OCI-LY1 (cell line): ENCODE measurements around the gene RNF144B.
A peak's percentile ranks its signal among the peaks of the same experiment; 100 is the strongest.

Experiments used
- H2AFZ ChIP-seq: fragments of 200-600 bp; sonication (generic), shearing (Covaris generic); 2 replicates; pipeline ENCODE4 v1.6.0; 2014; ENCODE audit warnings: antibody characterized with exemption, mild to moderate bottlenecking, low read length
- H3F3A ChIP-seq: fragments of 200-600 bp; sonication (generic), shearing (Covaris generic); 2 replicates; pipeline ENCODE4 v1.6.0; 2014; ENCODE audit warnings: mild to moderate bottlenecking, antibody characterized with exemption, low read length, moderate library complexity; ENCODE audit not compliant: insufficient read depth
- H3K27ac ChIP-seq: fragments of 200-600 bp; sonication (generic); 2 replicates; pipeline ENCODE4 v1.5.1; 2014; ENCODE audit warnings: low read length, mixed run types, mild to moderate bottlenecking, low read depth; ENCODE audit not compliant: poor library complexity, severe bottlenecking
- H3K27me3 ChIP-seq: fragments of 200-600 bp; sonication (generic); 2 replicates; pipeline ENCODE4 v1.6.0; 2014; ENCODE audit warnings: antibody characterized with exemption, mild to moderate bottlenecking, low read length, moderate library complexity; ENCODE audit not compliant: insufficient read depth
- H3K36me3 ChIP-seq: fragments of 200-600 bp; sonication (generic); 2 replicates; pipeline ENCODE4 v1.6.1; 2014; ENCODE audit warnings: mild to moderate bottlenecking, antibody characterized with exemption, low read length, moderate library complexity, mixed read lengths; ENCODE audit not compliant: insufficient read depth
- H3K4me1 ChIP-seq: fragments of 200-600 bp; sonication (generic); 2 replicates; pipeline ENCODE4 v1.5.1; 2014; ENCODE audit warnings: mild to moderate bottlenecking, low read length, moderate library complexity; ENCODE audit not compliant: insufficient read depth, severe bottlenecking
- H3K4me2 ChIP-seq: fragments of 200-600 bp; sonication (generic), shearing (Covaris generic); 2 replicates; pipeline ENCODE4 v1.6.1; 2014; ENCODE audit warnings: low read length
- H3K4me3 ChIP-seq: fragments of 200-600 bp; sonication (generic); 2 replicates; pipeline ENCODE4 v1.5.1; 2014; ENCODE audit warnings: low read length, low read depth, mild to moderate bottlenecking, mixed read lengths; ENCODE audit not compliant: poor library complexity, severe bottlenecking
- H3K79me2 ChIP-seq: fragments of 200-600 bp; shearing (Covaris generic); 2 replicates; pipeline ENCODE4 v1.6.1; 2016; ENCODE audit warnings: mixed run types, low read length, mixed read lengths; ENCODE audit not compliant: insufficient read depth
- H3K9ac ChIP-seq: fragments of 200-600 bp; sonication (generic), shearing (Covaris generic); 2 replicates; pipeline ENCODE4 v1.6.1; 2014; ENCODE audit warnings: mild to moderate bottlenecking, low read length, mixed read lengths
- H3K9me2 ChIP-seq: fragments of 200-600 bp; sonication (generic), shearing (Covaris generic); 2 replicates; pipeline ENCODE4 v1.6.1; 2014; ENCODE audit warnings: low read depth, mild to moderate bottlenecking, low read length, mixed read lengths
- H3K9me3 ChIP-seq: fragments of 200-600 bp; shearing (Covaris generic); 2 replicates; pipeline ENCODE4 v1.6.1; 2014; ENCODE audit warnings: low read length, mixed read lengths
- H4K20me1 ChIP-seq: fragments of 200-600 bp; sonication (generic), shearing (Covaris generic); 2 replicates; pipeline ENCODE4 v1.6.0; 2016; ENCODE audit warnings: mild to moderate bottlenecking, low read length; ENCODE audit not compliant: insufficient read depth
- CTCF ChIP-seq: fragments of 200-600 bp; sonication (generic), shearing (Covaris generic); IDR thresholded peaks from 2 replicates; pipeline ENCODE4 v1.5.1; 2017; ENCODE audit warnings: mild to moderate bottlenecking, antibody characterized with exemption, low read length, moderate library complexity, mixed read lengths
- EZH2 ChIP-seq: fragments of 200-600 bp; sonication (generic), shearing (Covaris generic); IDR thresholded peaks from 2 replicates; pipeline ENCODE4 v1.8.0; 2017; ENCODE audit warnings: borderline replicate concordance, mixed run types, mild to moderate bottlenecking, antibody characterized with exemption, low read length, moderate library complexity, mixed read lengths

Gene RNF144B

GRCh38 chr6:18387061-18387721 is at the start of gene RNF144B:
Gene RNF144B, plus strand, starts transcription at chr6:18387350. Its CDS starts 12,185 bp downstream, at chr6:18399535.
- Histone ChIP-seq H3K9ac (peak within 1 kb of the TSS; percentile 77), H2AFZ (peak within 1 kb of the TSS; percentile 10; the same call in 1 of the 2 replicates), H3K79me2 (peaks cover 43% of the 10 kb centered on the region), H3K9me3 (no peaks in the 10 kb centered on the region), H4K20me1 (no peaks in the 10 kb centered on the region), H3K36me3 (peaks cover 5% of the 10 kb centered on the region), H3K4me2 (peak within 1 kb of the TSS; percentile 83), H3K27ac (peak within 1 kb of the TSS; percentile 78), H3K27me3 (no peaks in the 10 kb centered on the region), H3K4me3 (peak within 1 kb of the TSS; percentile 72), H3F3A (no peaks in the 10 kb centered on the region), H3K4me1 (peaks cover 54% of the 10 kb centered on the region), H3K9me2 (no peaks in the 10 kb centered on the region)
- TF ChIP-seq EZH2 (no peak), CTCF (no peak)

GRCh38 chr6:18339599-18339998 is 47.6 kb upstream of the RNF144B start:
- H3K9me3 ChIP-seq, result no peaks in the 10 kb centered on the region
- H3K27ac ChIP-seq, result peak overlapping the region; percentile 4
- H2AFZ ChIP-seq, result no peak overlapping the region
- no peaks in the 10 kb centered on the region for H3K27me3 ChIP-seq
- no peaks in the 10 kb centered on the region for H3K79me2 ChIP-seq
- no peaks in the 10 kb centered on the region for H3K36me3 ChIP-seq
- peaks cover 55% of the 10 kb centered on the region for H3K4me1 ChIP-seq
- no peak for TF ChIP-seq EZH2
- TF ChIP-seq CTCF, result no peak
- H3F3A ChIP-seq, result no peaks in the 10 kb centered on the region
- H3K9ac ChIP-seq, result no peak overlapping the region
- no peak overlapping the region for H3K4me3 ChIP-seq
- H4K20me1 ChIP-seq, result no peaks in the 10 kb centered on the region
- H3K9me2 ChIP-seq, result no peaks in the 10 kb centered on the region
- no peak overlapping the region for H3K4me2 ChIP-seq

GRCh38 chr6:18340781-18341551 is 46.2 kb upstream of the RNF144B start:
- Histone ChIP-seq H2AFZ (peak overlapping the region; percentile 38; the same call in 1 of the 2 replicates), H4K20me1 (no peaks in the 10 kb centered on the region), H3K9me3 (no peaks in the 10 kb centered on the region), H3K27me3 (no peaks in the 10 kb centered on the region), H3K9ac (peak overlapping the region; percentile 14; the same call in 1 of the 2 replicates), H3F3A (no peaks in the 10 kb centered on the region), H3K4me2 (peak overlapping the region; percentile 40; the same call in 1 of the 2 replicates), H3K79me2 (no peaks in the 10 kb centered on the region), H3K36me3 (no peaks in the 10 kb centered on the region), H3K9me2 (no peaks in the 10 kb centered on the region), H3K4me3 (no peak overlapping the region), H3K4me1 (peaks cover 51% of the 10 kb centered on the region), H3K27ac (peak overlapping the region; percentile 30)
- TF ChIP-seq EZH2, result no peak
- TF ChIP-seq CTCF, result no peak
